Neural cell (in vitro differentiated cells): Measurements from ENCODE around the gene ACO2.

ENCODE experiments used
- CTCF ChIP-seq: fragments of 450-650 bp; IDR thresholded peaks from 2 replicates; pipeline ENCODE4 v1.5.1; 2014; ENCODE audit warnings: antibody characterized with exemption, mild to moderate bottlenecking, moderate library complexity; ENCODE audit not compliant: poor library complexity, severe bottlenecking
- EZH2 ChIP-seq: fragments of 200-600, 300-800 bp; shearing (Covaris generic), sonication (generic); IDR thresholded peaks from 2 replicates; pipeline ENCODE4 v1.6.1; 2014; ENCODE audit warnings: antibody characterized with exemption, low read length, borderline replicate concordance, mild to moderate bottlenecking; ENCODE audit not compliant: insufficient read depth, poor library complexity, severe bottlenecking
- SMC3 ChIP-seq: fragments of 450-650 bp; conservative IDR thresholded peaks from 2 replicates; pipeline ENCODE4 v1.6.1; 2014; ENCODE audit warnings: antibody characterized with exemption, mild to moderate bottlenecking, moderate library complexity; ENCODE audit not compliant: poor library complexity

DNA sequence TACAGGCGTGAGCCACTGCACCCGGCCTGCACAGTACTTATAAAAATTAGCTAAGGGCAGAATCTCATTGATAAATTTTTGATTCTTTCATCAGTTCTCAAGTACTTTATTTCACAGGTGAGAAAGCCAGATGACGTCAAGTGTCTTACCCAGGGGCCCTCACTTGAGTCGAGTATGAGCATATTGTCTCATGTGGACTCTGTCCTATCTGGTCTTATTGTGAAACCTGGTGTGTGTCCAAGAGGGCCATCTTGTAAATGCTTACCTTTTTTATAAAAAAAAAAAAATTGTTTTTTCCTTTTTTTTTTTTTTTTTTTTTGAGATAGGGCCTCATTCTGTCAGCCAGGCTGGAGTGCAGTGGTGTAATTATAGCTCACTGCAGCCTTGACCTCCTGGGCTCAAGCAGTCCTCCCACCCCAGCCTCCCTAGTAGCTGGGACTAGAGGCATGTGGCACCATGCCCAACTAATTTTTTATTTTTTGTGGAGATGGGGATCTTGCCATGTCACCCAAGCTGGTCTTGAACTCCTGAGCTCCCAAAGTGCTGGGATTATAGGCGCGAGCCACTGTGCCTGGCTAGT is 6.0 kb downstream of the ACO2 start:
- no peak for TF ChIP-seq EZH2
- no peak for TF ChIP-seq SMC3
- TF ChIP-seq CTCF: no peak
